Measurements from ENCODE around the gene TLN1.

DNA sequence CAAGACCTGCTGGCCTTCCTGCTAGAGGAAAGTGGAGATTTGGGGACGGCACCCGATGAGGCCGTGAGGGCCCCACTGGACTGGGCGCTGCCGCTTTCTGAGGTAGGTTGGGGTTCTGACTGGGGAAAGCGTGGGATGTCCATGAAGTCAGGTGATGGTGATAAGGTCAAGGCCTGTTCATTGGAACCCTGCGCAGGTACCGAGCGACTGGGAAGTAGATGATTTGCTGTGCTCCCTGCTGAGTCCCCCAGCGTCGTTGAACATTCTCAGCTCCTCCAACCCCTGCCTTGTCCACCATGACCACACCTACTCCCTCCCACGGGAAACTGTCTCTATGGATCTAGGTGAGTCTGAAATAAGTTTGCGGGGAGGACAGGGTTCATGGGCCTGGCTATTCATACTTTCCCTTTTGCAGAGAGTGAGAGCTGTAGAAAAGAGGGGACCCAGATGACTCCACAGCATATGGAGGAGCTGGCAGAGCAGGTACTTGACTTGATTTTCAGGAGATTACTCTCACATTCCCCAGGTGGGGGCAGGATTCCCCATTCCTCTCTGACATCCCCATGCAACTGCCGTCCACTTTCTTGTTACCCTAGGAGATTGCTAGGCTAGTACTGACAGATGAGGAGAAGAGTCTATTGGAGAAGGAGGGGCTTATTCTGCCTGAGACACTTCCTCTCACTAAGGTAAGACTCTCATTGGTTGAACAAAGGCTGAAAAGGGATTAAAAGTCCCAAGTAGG lies 976 bp upstream of the TLN1 start:
- no peak for TF ChIP-seq POLR2A (IDR thresholded peaks at IDR 0.05)
- TF ChIP-seq POLR2AphosphoS5 (IDR thresholded peaks at IDR 0.05): no peak
